Forelimb muscle (tissue), 1 donor: Measurements from ENCODE around the gene LOXL1. TPM values are rescaled to one million over a fixed set of nuclear protein-coding genes. Genes with fewer than 3 reads are reported as not detected.

Experiments used
- DNase-seq: peaks from one replicate; pipeline ENCODE4 v3.0.0-alpha.2; 2013; ENCODE audit warnings: low read depth
- polyA plus RNA-seq: library from polyadenylated mRNA; unstranded; fragments of 120-200 nt; gene quantifications from one replicate; pipeline ENCODE4 v1.2.1, GENCODE V29; 2013; ENCODE audit not compliant: insufficient read length

Gene LOXL1
- polyA plus RNA-seq, 1 donor, result 29.7 TPM

GRCh38 chr15:73991726-73992593 lies 65.7 kb downstream of the LOXL1 start, which contains the start of gene STOML1:
Gene STOML1, minus strand, starts transcription at chr15:73992295. Its CDS starts 72 bp downstream, at chr15:73992223.
- DNase-seq, result peak; percentile 80

GRCh38 chr15:73992594-73992898 lies 66.3 kb downstream of the LOXL1 start:
- DNase-seq, result no peak

DNA sequence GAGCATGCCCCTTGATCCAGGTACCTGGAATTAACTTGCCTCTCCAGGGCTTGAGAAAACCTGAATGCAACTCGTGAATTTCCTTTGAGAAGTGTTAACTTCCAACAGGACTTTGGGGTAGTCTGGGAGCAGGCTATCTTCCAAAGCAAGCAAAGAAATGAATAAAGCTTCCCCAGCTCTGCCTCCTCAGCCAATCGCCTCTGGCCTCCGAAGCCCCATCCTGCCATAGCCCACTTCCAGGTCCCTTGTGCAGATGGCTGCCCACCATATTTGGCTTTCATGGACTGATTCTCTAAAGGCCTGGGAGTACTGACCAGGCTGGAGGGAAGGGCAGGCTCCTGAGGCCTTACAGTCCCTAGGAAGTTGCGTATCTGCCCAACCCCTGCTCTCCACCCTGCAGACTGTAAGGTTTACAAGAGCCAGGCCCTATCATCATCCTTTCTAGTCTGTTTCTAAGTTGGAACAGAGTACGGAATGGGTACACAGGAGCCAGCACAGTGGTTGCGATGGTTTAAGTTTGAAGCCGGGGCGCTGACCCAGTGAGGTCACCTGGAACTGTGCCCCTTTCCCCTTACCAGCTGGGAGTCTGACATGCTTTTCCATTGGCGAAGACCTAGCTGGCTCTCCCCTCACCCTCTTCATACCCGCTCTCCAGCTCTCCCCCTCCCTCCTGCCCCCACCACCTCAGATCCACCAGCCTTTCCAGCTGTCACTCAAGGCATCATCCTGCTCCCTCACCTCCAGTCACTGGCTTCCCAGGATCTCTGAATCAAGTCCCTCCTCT lies 67.1 kb downstream of the LOXL1 start:
- no peak for DNase-seq

DNA sequence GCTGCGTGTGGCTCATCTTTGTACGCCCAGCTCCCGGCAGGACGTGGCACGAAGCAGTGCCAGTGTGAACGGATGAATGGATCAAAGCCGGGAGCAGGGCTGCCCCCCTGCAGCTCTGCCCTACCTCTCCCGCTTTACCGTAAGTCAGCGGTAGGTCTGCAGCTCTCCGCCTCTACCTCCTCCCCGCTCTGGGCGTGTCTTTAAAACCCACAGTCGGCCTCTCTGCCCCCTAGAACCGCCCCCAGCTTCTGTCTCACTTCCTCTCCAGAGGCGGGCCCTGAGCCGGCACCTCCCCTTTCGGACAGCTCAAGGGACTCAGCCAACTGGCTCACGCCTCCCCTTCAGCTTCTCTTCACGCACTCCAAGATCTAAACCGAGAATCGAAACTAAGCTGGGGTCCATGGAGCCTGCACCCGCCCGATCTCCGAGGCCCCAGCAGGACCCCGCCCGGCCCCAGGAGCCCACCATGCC lies 68.2 kb downstream of the LOXL1 start, which contains the start of gene PML:
Gene PML (plus strand): TSS at position 304 of the 471 bp plus-strand sequence. CDS start 97 bp downstream, at position 401.
- DNase-seq, result peak; percentile 87

GRCh38 chr15:73994912-73995622 lies 68.8 kb downstream of the LOXL1 start:
- no peak for DNase-seq

- no peak for DNase-seq
These were observed 70.0 kb downstream of the LOXL1 start for GRCh38 chr15:73996267-73996666.

DNA sequence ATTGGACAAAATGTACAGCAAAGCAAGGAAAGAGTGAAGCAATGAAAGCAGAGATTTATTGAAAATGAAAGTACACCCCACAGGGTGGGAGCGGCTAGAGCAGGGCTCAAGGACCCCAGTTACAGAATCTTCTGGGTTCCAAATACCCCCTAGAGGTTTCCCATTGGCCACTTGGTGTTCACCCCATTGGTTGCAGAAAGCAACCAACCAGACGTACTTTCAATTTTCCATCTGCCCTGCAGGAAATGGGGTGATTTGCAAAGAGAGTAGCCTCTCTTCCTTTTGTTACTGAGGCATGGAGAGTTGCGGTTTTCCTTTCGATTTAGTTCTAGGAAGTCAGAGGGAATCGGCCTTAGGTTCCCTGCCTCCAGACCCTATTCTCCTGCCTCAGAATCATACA lies 70.7 kb downstream of the LOXL1 start:
- DNase-seq, result no peak

DNA sequence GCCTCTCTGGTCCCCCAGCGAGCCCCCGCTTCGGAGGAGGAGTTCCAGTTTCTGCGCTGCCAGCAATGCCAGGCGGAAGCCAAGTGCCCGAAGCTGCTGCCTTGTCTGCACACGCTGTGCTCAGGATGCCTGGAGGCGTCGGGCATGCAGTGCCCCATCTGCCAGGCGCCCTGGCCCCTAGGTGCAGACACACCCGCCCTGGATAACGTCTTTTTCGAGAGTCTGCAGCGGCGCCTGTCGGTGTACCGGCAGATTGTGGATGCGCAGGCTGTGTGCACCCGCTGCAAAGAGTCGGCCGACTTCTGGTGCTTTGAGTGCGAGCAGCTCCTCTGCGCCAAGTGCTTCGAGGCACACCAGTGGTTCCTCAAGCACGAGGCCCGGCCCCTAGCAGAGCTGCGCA lies 71.7 kb downstream of the LOXL1 start:
- DNase-seq, result no peak

Other genes with a start within 250 kb of the LOXL1 start
- gene CD276, start 242.1 kb upstream of the LOXL1 start, polyA plus RNA-seq, result 107 TPM
- 5.2 TPM for gene INSYN1, start 173.1 kb upstream of the LOXL1 start, polyA plus RNA-seq
- gene TBC1D21, start 52.9 kb upstream of the LOXL1 start, polyA plus RNA-seq, result not detected
- 39.0 TPM for gene STOML1, start 65.8 kb downstream of the LOXL1 start, polyA plus RNA-seq
- 32.6 TPM for gene PML, start 68.3 kb downstream of the LOXL1 start, polyA plus RNA-seq
- gene GOLGA6A, start 156.1 kb downstream of the LOXL1 start, polyA plus RNA-seq, result 0.53 TPM
- gene ISLR2, start 204.1 kb downstream of the LOXL1 start, polyA plus RNA-seq, result 7.3 TPM
- 142 TPM for gene ISLR, start 247.2 kb downstream of the LOXL1 start, polyA plus RNA-seq